ENCODE data around the gene RNF207. TPM values are rescaled to one million over a fixed set of nuclear protein-coding genes. Genes with fewer than 3 reads are reported as not detected.
A peak's percentile ranks its signal among the peaks of the same experiment; 100 is the strongest.

RNF207 gene
- total RNA-seq, 1 donor: 42.7 TPM

- DNase-seq (ENCODE audit: insufficient read length, low spot score, missing footprints): peak; percentile 77
- peak overlapping the region; percentile 88 for H3K4me3 ChIP-seq (ENCODE audit: insufficient read depth, low read length)
- peaks cover 18% of the 10 kb centered on the region for H3K4me1 ChIP-seq (ENCODE audit: insufficient read depth, low read length)
- H3K9me3 ChIP-seq (ENCODE audit: low read depth, low read length): no peaks in the 10 kb centered on the region
- TF ChIP-seq CTCF (IDR thresholded peaks at IDR 0.05; ENCODE audit: extremely low read depth, low read depth, low read length): no peak
- H2AFZ ChIP-seq (ENCODE audit: low read length): peak overlapping the region; percentile 71
- H3K27me3 ChIP-seq (ENCODE audit: insufficient read depth, low read length): no peaks in the 10 kb centered on the region
- H4K20me1 ChIP-seq (ENCODE audit: insufficient read depth, low read length): peaks cover 26% of the 10 kb centered on the region
- peak overlapping the region; percentile 83 for H3K4me2 ChIP-seq (ENCODE audit: insufficient read depth, low read length)
- H3K36me3 ChIP-seq (ENCODE audit: insufficient read depth, low read length): peaks cover 36% of the 10 kb centered on the region
- H3K27ac ChIP-seq (ENCODE audit: low read depth, low read length): peak overlapping the region; percentile 85
- H3K79me2 ChIP-seq (ENCODE audit: insufficient read depth, low read length): peaks cover 53% of the 10 kb centered on the region
These were observed 7.1 kb upstream of the RNF207 start for GRCh38 chr1:6198646-6199297.

DNA sequence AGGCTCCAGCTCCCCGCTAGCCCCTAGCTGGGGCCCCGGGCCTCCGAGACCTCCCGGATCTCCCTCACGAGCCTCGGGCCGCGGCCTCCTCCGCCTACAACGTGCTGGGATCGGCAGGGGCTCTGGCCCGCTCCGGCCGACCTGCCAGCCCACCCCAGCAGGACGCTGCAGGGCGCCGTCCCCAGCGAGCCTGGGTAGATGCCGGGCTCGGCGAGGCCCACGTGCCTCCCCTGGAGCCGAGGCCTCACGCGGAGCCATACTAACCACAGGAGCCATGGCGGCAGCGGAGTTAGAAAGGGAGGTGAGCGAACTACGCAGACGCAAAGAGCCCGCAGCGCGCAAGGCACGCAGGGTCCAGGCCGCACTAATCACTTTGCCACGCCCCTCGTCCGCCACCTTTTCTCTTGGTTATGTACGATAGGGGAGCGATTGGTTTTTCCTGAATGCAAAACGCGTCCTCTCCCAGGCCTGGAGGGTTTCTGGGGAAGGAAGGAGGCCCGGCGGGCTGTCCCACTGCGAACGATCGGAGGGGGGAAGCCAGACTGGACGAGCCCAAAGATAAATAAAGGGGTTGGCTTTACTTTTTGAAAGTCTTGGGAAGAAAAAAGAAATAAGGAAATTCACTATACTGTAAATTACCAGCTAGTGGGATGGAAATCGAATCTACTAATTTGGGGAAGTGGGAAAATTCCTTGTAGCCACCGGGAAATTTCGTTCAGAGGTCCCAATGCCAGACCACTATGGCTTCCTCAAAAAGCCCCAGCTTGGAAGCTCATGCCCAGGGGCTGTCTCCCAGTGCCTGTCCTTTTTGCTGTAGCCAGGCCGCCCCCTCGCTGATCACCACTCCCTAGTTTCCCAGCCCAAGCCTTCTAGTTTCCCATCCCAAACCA lies 6.4 kb upstream of the RNF207 start, which contains the start of gene RPL22:
Gene RPL22, minus strand, starts transcription at position 298 of the 890 bp plus-strand sequence. Its CDS starts 22 bp downstream, at position 276.
- peak within 1 kb of the TSS; percentile 85 for H3K27ac ChIP-seq (ENCODE audit: low read depth, low read length)
- peak within 1 kb of the TSS; percentile 83 for H3K4me2 ChIP-seq (ENCODE audit: insufficient read depth, low read length)
- H3K79me2 ChIP-seq (ENCODE audit: insufficient read depth, low read length): peaks cover 45% of the 10 kb centered on the region
- TF ChIP-seq CTCF (IDR thresholded peaks at IDR 0.05; ENCODE audit: extremely low read depth, low read depth, low read length): no peak
- peak; percentile 99 for DNase-seq (ENCODE audit: insufficient read length, low spot score, missing footprints)
- H3K36me3 ChIP-seq (ENCODE audit: insufficient read depth, low read length): peaks cover 28% of the 10 kb centered on the region
- H4K20me1 ChIP-seq (ENCODE audit: insufficient read depth, low read length): peaks cover 18% of the 10 kb centered on the region
- H3K4me1 ChIP-seq (ENCODE audit: insufficient read depth, low read length): peaks cover 18% of the 10 kb centered on the region
- H3K9me3 ChIP-seq (ENCODE audit: low read depth, low read length): no peaks in the 10 kb centered on the region
- H2AFZ ChIP-seq (ENCODE audit: low read length): peak within 1 kb of the TSS; percentile 77
- H3K4me3 ChIP-seq (ENCODE audit: insufficient read depth, low read length): peak within 1 kb of the TSS; percentile 88
- H3K27me3 ChIP-seq (ENCODE audit: insufficient read depth, low read length): no peaks in the 10 kb centered on the region

DNA sequence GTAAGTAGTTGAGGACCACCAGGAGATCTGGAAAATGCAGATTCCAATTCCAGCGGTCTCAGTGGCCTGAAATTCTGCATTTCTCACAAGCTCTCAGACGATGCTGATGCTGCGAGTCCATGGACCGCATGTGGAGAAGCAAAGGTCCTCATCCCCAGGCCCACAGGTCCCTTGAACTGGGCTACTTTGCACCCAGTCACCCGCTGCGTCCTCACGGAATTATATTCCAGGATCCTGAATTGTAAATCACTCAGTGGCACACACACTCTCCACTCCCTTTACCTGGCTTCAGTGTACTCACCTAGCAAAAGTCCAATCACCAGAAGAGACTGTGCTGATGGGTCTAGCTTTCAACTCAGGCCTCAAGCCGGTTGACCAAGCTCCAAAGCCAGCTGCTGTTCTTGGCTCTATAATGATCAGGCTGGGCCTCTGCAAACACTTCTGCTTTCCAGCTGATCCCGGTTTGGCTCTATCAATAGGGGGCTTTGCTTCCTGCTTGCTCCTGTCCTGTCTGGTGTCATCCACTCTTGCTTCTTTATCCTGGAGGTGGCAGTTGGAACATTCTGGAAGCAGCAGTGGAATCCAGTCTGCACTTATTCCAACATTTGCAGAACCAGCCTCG lies 5.6 kb upstream of the RNF207 start:
- peak overlapping the region; percentile 85 for H3K27ac ChIP-seq (ENCODE audit: low read depth, low read length)
- no peak for TF ChIP-seq CTCF (IDR thresholded peaks at IDR 0.05; ENCODE audit: extremely low read depth, low read depth, low read length)

More for the DNA sequence above, 5.6 kb upstream of the RNF207 start:
- Histone ChIP-seq H3K79me2 (ENCODE audit: insufficient read depth, low read length) (peaks cover 43% of the 10 kb centered on the region), H3K4me3 (ENCODE audit: insufficient read depth, low read length) (peak overlapping the region; percentile 88), H4K20me1 (ENCODE audit: insufficient read depth, low read length) (peaks cover 17% of the 10 kb centered on the region), H2AFZ (ENCODE audit: low read length) (peak overlapping the region; percentile 77), H3K9me3 (ENCODE audit: low read depth, low read length) (no peaks in the 10 kb centered on the region), H3K4me1 (ENCODE audit: insufficient read depth, low read length) (peaks cover 18% of the 10 kb centered on the region), H3K36me3 (ENCODE audit: insufficient read depth, low read length) (peaks cover 21% of the 10 kb centered on the region), H3K4me2 (ENCODE audit: insufficient read depth, low read length) (peak overlapping the region; percentile 83), H3K27me3 (ENCODE audit: insufficient read depth, low read length) (no peaks in the 10 kb centered on the region)
- DNase-seq (ENCODE audit: insufficient read length, low spot score, missing footprints): no peak

Data from osteoblast (primary cell).